Panc1 (cell line): Measurements from ENCODE around the gene NDUFV1. TPM values are rescaled to one million over a fixed set of nuclear protein-coding genes. Genes with fewer than 3 reads are reported as not detected.
"Not testable (repeated sequence)": the region's sequence is repeated elsewhere in the genome, so short reads cannot be mapped to it uniquely, and the experiment has no call there.

ENCODE experiments used
- ATAC-seq: fragments of 200-7000 bp; cut with Tn5 transposase; 2 replicates; pipeline ENCODE4 v1.9.1; 2020; ENCODE audit warnings: mild to moderate bottlenecking, moderate library complexity
- BruUV-seq: library from RNA; stranded (reverse); fragments of 400-500 nt; replicated peaks from 2 replicates; lab custom pipeline; 2021; lab: Mats Ljungman, UMichigan
- CTCF ChIA-PET: fragments of 300-600 bp; sonication (Branson Sonifier 250); formaldehyde crosslinking; loops from one replicate; lab custom pipeline; 2022; ENCODE audit warnings: antibody characterized with exemption; lab: Charles Lee
- POLR2A ChIA-PET: fragments of 300-600 bp; sonication (Branson Sonifier 250); formaldehyde crosslinking; loops from one replicate; lab custom pipeline; 2022; ENCODE audit warnings: antibody characterized with exemption; lab: Charles Lee
- DNase-seq: peaks from one replicate; pipeline ENCODE4 v3.0.0-alpha.2; 2010; ENCODE audit warnings: low read depth, low spot score
- H3K27ac ChIP-seq: 2 replicates; pipeline ENCODE4 v1.5.1; 2011; ENCODE audit warnings: mild to moderate bottlenecking, low read length, inconsistent platforms
- H3K27me3 ChIP-seq: fragments of 200-500 bp; sonication (Bioruptor generic); 2 replicates; pipeline ENCODE4 v1.6.0; 2014; ENCODE audit warnings: low read length, inconsistent platforms; ENCODE audit not compliant: control insufficient read depth, insufficient read depth
- H3K36me3 ChIP-seq: fragments of 200-500 bp; sonication (Bioruptor generic); 2 replicates; pipeline ENCODE4 v1.5.1; 2014; ENCODE audit warnings: inconsistent platforms, mild to moderate bottlenecking, low read length, moderate library complexity; ENCODE audit not compliant: control insufficient read depth, insufficient read depth
- H3K4me1 ChIP-seq: 2 replicates; pipeline ENCODE4 v1.5.1; 2011; ENCODE audit warnings: inconsistent platforms, mild to moderate bottlenecking, low read length, moderate library complexity; ENCODE audit not compliant: control insufficient read depth, insufficient read depth
- H3K4me3 ChIP-seq, 2 experiments: 2 replicates each; pipeline ENCODE4 v1.5.1; 2011 to 2012; ENCODE audit warnings: low read depth in 2 of 2, low read length in 2 of 2, mild to moderate bottlenecking in 2 of 2, inconsistent platforms in 1 of 2, moderate library complexity in 1 of 2
- H3K9me3 ChIP-seq: fragments of 200-500 bp; sonication (Bioruptor generic); 2 replicates; pipeline ENCODE4 v1.5.1; 2014; ENCODE audit warnings: low read depth, mild to moderate bottlenecking, inconsistent platforms, low read length, moderate library complexity; ENCODE audit not compliant: control insufficient read depth, insufficient read depth
- CTCF ChIP-seq: fragments of 450-650 bp; IDR thresholded peaks from 2 replicates; pipeline ENCODE4 v1.5.1; 2017; ENCODE audit warnings: mild to moderate bottlenecking
- POLR2AphosphoS5 ChIP-seq: IDR thresholded peaks from 2 replicates; pipeline ENCODE4 v1.6.1; 2012; ENCODE audit warnings: mild to moderate bottlenecking, low read depth, low read length, moderate library complexity
- REST ChIP-seq, 2 experiments: IDR thresholded peaks; 2 replicates each; pipeline ENCODE4 v1.6.1; 2011 to 2012; ENCODE audit warnings: low read depth in 2 of 2, control low read depth in 1 of 2, low read length in 1 of 2, mild to moderate bottlenecking in 1 of 2, moderate library complexity in 1 of 2; ENCODE audit not compliant: insufficient read depth in 1 of 2
- SIN3A ChIP-seq: IDR thresholded peaks from 2 replicates; pipeline ENCODE4 v1.6.1; 2012; ENCODE audit warnings: low read depth, mild to moderate bottlenecking, low read length, moderate library complexity, borderline replicate concordance; ENCODE audit not compliant: insufficient read depth
- TCF7L2 ChIP-seq: IDR thresholded peaks from 2 replicates; pipeline ENCODE4 v1.6.1; 2011; ENCODE audit warnings: mild to moderate bottlenecking, low read depth, low read length, inconsistent platforms
- in situ Hi-C: cut with HindIII; loops from 2 replicates; pipeline ENCODE4 v1.10.0; 2016; ENCODE audit warnings: low sequenced_read_pairs, low pct_unique_long_range_greater_than_20kb
- intact Hi-C: fragments of 100-400 bp; cut with micrococcal nuclease; formaldehyde crosslinking; loops from one replicate; pipeline ENCODE4 v1.10.0; 2022; ENCODE audit not compliant: unreplicated experiment
- total RNA-seq: library from RNA; stranded (reverse); gene quantifications from one replicate; pipeline ENCODE4 v1.2.1, GENCODE V29; 2021; ENCODE audit not compliant: unreplicated experiment

Gene NDUFV1
- total RNA-seq, 1 experiment from 2014 or later: 281 TPM

DNA sequence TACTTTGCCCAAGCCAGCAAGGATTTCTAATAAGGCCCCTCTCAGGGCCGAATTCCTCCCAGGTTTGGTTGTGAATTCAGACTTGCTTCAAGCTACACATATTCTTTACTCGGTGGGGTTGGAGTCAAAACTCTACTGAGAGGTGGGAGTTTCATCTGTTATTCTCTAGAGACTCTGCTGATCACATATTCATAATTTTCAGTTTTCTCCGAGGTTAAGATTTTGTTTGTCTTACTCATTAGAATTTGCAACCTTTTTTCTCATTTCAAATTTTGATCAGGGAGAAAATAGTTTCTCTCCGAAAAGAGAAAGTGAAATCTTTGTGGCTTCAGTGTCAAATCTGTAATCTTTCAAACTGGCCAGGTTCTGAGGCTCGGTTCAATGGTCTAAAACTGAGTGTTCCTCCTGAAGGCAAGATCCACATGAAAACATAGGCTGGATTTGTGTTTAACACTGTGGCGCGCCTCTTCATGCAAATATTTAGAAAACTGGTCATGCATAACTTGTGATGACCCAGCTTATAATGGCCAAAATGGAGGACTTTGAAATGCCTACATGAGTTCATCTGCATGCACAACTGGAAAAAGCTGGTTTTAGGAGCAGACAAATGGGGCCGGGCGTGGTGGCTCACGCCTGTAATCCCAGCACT, 44.6 kb upstream of the NDUFV1 start:
- no peak for DNase-seq
- Histone ChIP-seq H3K9me3 (no peaks in the 10 kb centered on the region), H3K4me1 (peaks cover 16% of the 10 kb centered on the region), H3K36me3 (no peaks in the 10 kb centered on the region), H3K4me3 (no peak overlapping the region), H3K27me3 (no peaks in the 10 kb centered on the region), H3K27ac (no peak overlapping the region)
- intact Hi-C loops: no loop called here
- no peak for ATAC-seq
- BruUV-seq: no TSS peak
- CTCF ChIA-PET: no interaction called here
- in situ Hi-C loops: no loop called here
- POLR2A ChIA-PET: no interaction called here
- no peak for TF ChIP-seq POLR2AphosphoS5
- TF ChIP-seq TCF7L2: no peak
- no peak for TF ChIP-seq SIN3A
- no peak for TF ChIP-seq REST (IDR thresholded peaks at IDR 0.05; ENCODE audit: insufficient read depth in 1 of 2, low read depth in 2 of 2, low read length in 1 of 2)
- TF ChIP-seq CTCF: no peak

GRCh38 chr11:67562963-67563704, 43.6 kb upstream of the NDUFV1 start:
- no TSS peak for BruUV-seq
- in situ Hi-C loops: no loop called here
- H3K36me3 ChIP-seq: no peaks in the 10 kb centered on the region
- H3K9me3 ChIP-seq: no peaks in the 10 kb centered on the region
- H3K27me3 ChIP-seq: no peaks in the 10 kb centered on the region
- ChIA-PET POLR2A (no interaction called here), CTCF (no interaction called here)
- intact Hi-C loops: no loop called here
- peak overlapping the region; percentile 57; the same call in 1 of the 2 replicates for H3K27ac ChIP-seq
- H3K4me3 ChIP-seq: no peak overlapping the region
- peaks cover 16% of the 10 kb centered on the region for H3K4me1 ChIP-seq
- TF ChIP-seq SIN3A: no peak
- no peak for TF ChIP-seq POLR2AphosphoS5
- TF ChIP-seq TCF7L2: no peak
- TF ChIP-seq CTCF: no peak
- DNase-seq (no peak), ATAC-seq (peak; percentile 58)

DNA sequence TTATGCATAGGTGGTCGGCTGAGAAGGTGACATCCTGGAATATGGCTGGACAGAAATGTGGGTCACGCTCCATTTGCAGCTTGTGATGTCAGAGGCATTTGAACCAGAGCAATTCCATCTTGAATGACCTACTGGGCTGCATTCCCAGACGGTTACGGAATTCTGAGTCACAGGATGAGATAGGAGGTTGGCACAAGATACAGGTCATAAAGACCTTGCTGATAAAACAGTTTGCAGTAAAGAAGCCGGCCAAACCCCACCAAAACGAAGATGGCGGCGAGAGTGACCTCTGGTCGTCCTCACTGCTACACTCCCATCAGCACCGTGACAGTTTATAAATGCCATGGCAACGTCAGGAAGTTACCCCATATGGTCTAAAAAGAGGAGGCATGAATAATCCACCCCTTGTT, 43.0 kb upstream of the NDUFV1 start:
- H3K36me3 ChIP-seq, H3K4me3 ChIP-seq, in situ Hi-C loops, intact Hi-C loops, BruUV-seq, POLR2A ChIA-PET, H3K27me3 ChIP-seq, H3K9me3 ChIP-seq, CTCF ChIA-PET: not testable (repeated sequence)
- ATAC-seq: peak; percentile 74
- Histone ChIP-seq H3K27ac (0 out of 2 replicates have a peak overlapping the region, but pooled peaks have one; percentile 63), H3K4me1 (peaks cover 16% of the 10 kb centered on the region)
- peak; percentile 64 for DNase-seq
